SK-N-DZ (cell line): ENCODE data around the gene CCNK.

Experiments
- DNase-seq: peaks from one replicate; pipeline ENCODE4 v3.0.0-alpha.2; 2015; ENCODE audit warnings: low spot score

Gene CCNK

GRCh38 chr14:99535448-99535847, 54.2 kb downstream of the CCNK start:
- no peak for DNase-seq

- DNase-seq = no peak
Observed at GRCh38 chr14:99535908-99536778, 54.9 kb downstream of the CCNK start.

- no peak for DNase-seq
Observed at GRCh38 chr14:99537399-99537798, 56.2 kb downstream of the CCNK start.

GRCh38 chr14:99538275-99538674, 57.1 kb downstream of the CCNK start:
- DNase-seq = no peak

- DNase-seq = no peak
Observed at GRCh38 chr14:99538733-99539132, 57.5 kb downstream of the CCNK start.

- DNase-seq = no peak
Observed at GRCh38 chr14:99539491-99539890, 58.3 kb downstream of the CCNK start.

GRCh38 chr14:99540196-99541032, 59.2 kb downstream of the CCNK start:
- DNase-seq = peak; percentile 30

- no peak for DNase-seq
Observed at GRCh38 chr14:99541211-99541610, 60.0 kb downstream of the CCNK start.

GRCh38 chr14:99541677-99542470, 60.7 kb downstream of the CCNK start:
- no peak for DNase-seq

- DNase-seq = no peak
Observed at GRCh38 chr14:99542566-99542965, 61.4 kb downstream of the CCNK start.

- DNase-seq = no peak
Observed at GRCh38 chr14:99543370-99543769, 62.2 kb downstream of the CCNK start.

- DNase-seq = no peak
Observed at GRCh38 chr14:99543985-99544384, 62.8 kb downstream of the CCNK start.

- no peak for DNase-seq
Observed at GRCh38 chr14:99544991-99545390, 63.8 kb downstream of the CCNK start.

- DNase-seq = no peak
Observed at GRCh38 chr14:99545586-99545985, 64.4 kb downstream of the CCNK start.

- no peak for DNase-seq
Observed at GRCh38 chr14:99546234-99546879, 65.1 kb downstream of the CCNK start.

- no peak for DNase-seq
Observed at GRCh38 chr14:99548255-99548654, 67.0 kb downstream of the CCNK start.

- DNase-seq = no peak
Observed at GRCh38 chr14:99548871-99549515, 67.8 kb downstream of the CCNK start.

GRCh38 chr14:99549684-99550083, 68.5 kb downstream of the CCNK start:
- DNase-seq = no peak

- DNase-seq = no peak
Observed at GRCh38 chr14:99550387-99550992, 69.3 kb downstream of the CCNK start.
